GM12878 (cell line): ENCODE measurements around the gene UBE2J2. TPM values are rescaled to one million over a fixed set of nuclear protein-coding genes. Genes with fewer than 3 reads are reported as not detected.

Experiments used
- ATAC-seq: fragments of 200-7000 bp; cut with Tn5 transposase; 3 replicates; pipeline ENCODE4 v1.9.1; 2020; ENCODE audit warnings: mild to moderate bottlenecking, moderate library complexity
- BruUV-seq: library from RNA; stranded (reverse); fragments of 400-500 nt; replicated peaks from 2 replicates; lab custom pipeline; 2021; lab: Mats Ljungman, UMichigan
- CTCF ChIA-PET: fragments of 300-600 bp; sonication (Branson Sonifier 250); formaldehyde crosslinking; extraction: SDS; loops from one replicate; lab custom pipeline; 2021; ENCODE audit warnings: inconsistent platforms; lab: Yijun Ruan, JAX
- POLR2A ChIA-PET: fragments of 350-600 bp; formaldehyde crosslinking; extraction: SDS; loops from one replicate; lab custom pipeline; 2021; ENCODE audit warnings: inconsistent platforms; lab: Charles Lee
- RAD21 ChIA-PET: fragments of 300-600 bp; sonication (Branson Sonifier 250); formaldehyde crosslinking; loops from one replicate; lab custom pipeline; 2023; ENCODE audit warnings: antibody characterized with exemption; ENCODE audit not compliant: unreplicated experiment; lab: Charles Lee
- SMC1A ChIA-PET: fragments of 300-600 bp; sonication (Branson Sonifier 250); formaldehyde crosslinking; loops from one replicate; lab custom pipeline; 2023; ENCODE audit not compliant: unreplicated experiment, uncharacterized antibody; lab: Charles Lee
- DNase-seq: peaks from one replicate; pipeline ENCODE4 v3.0.0-alpha.2; 2011; ENCODE audit warnings: low read depth, low spot score
- FAIRE-seq: peaks from 3 replicates; lab custom pipeline; 2011; peaks lifted over from hg19 to GRCh38; lab: Jason Lieb, UNC
- H2AFZ ChIP-seq: 2 replicates; pipeline ENCODE4 v1.6.0; 2011; ENCODE audit warnings: low read depth, low read length, control low read depth; ENCODE audit not compliant: control insufficient read depth
- H3K27ac ChIP-seq: 2 replicates; pipeline ENCODE4 v1.5.1; 2011; ENCODE audit warnings: control low read depth; ENCODE audit not compliant: control insufficient read depth, insufficient read depth
- H3K27me3 ChIP-seq, 2 experiments: replicated peaks in 1 of 2; 2 replicates each; pipeline versions ENCODE4 v1.6.0 to v1.6.1; 2011; ENCODE audit warnings: low read length in 1 of 2; ENCODE audit not compliant: control insufficient read depth in 2 of 2, insufficient read depth in 2 of 2
- H3K36me3 ChIP-seq, 2 experiments: 2 replicates each; pipeline ENCODE4 v1.5.1; 2011; ENCODE audit warnings: low read length in 1 of 2; ENCODE audit not compliant: control insufficient read depth in 2 of 2, insufficient read depth in 2 of 2
- H3K4me1 ChIP-seq: 2 replicates; pipeline ENCODE4 v1.6.1; 2011; ENCODE audit warnings: mild to moderate bottlenecking, low read length, moderate library complexity, mixed read lengths; ENCODE audit not compliant: control insufficient read depth, insufficient read depth
- H3K4me2 ChIP-seq: 2 replicates; pipeline ENCODE4 v1.6.0; 2011; ENCODE audit warnings: control low read depth; ENCODE audit not compliant: control insufficient read depth, insufficient read depth
- H3K4me3 ChIP-seq: fragments of 200-600 bp; sonication (generic); 2 replicates; pipeline ENCODE4 v1.5.1; 2016
- H3K79me2 ChIP-seq: 2 replicates; pipeline ENCODE4 v1.6.0; 2011; ENCODE audit warnings: low read length; ENCODE audit not compliant: control insufficient read depth, insufficient read depth
- H3K9ac ChIP-seq: 2 replicates; pipeline ENCODE4 v1.8.0; 2011; ENCODE audit warnings: low read length, control low read depth, mixed read lengths; ENCODE audit not compliant: control insufficient read depth, insufficient read depth
- H3K9me3 ChIP-seq: replicated peaks from 3 replicates; pipeline ENCODE4 v1.5.1; 2011; ENCODE audit warnings: mild to moderate bottlenecking, low read length; ENCODE audit not compliant: control insufficient read depth, insufficient read depth
- H4K20me1 ChIP-seq: 2 replicates; pipeline ENCODE4 v1.6.0; 2011; ENCODE audit not compliant: control insufficient read depth, insufficient read depth
- EZH2 ChIP-seq: IDR thresholded peaks from 2 replicates; pipeline ENCODE4 v1.6.1; 2012; ENCODE audit warnings: low read depth, mild to moderate bottlenecking, control low read depth, inconsistent platforms, low read length, borderline replicate concordance; ENCODE audit not compliant: control insufficient read depth
- NRF1 ChIP-seq: conservative IDR thresholded peaks from 2 replicates; pipeline ENCODE4 v1.6.1; 2011; ENCODE audit warnings: mild to moderate bottlenecking, low read depth, low read length, improper control_type of control experiment
- RUNX3 ChIP-seq: IDR thresholded peaks from 2 replicates; pipeline ENCODE4 v1.6.1; 2012; ENCODE audit warnings: low read length, inconsistent platforms
- STAT3 ChIP-seq: IDR thresholded peaks from 2 replicates; pipeline ENCODE4 v1.6.1; 2011; ENCODE audit warnings: low read depth, low read length, improper control_type of control experiment
- WGBS: methylation state at CpG from one replicate; pipeline ENCODE4 v1.1.6; 2016; ENCODE audit warnings: low lambda C conversion rate; ENCODE audit not compliant: insufficient replicate concordance, insufficient coverage; ENCODE audit errors: missing lambda C conversion rate; 5-methylcytosine and 5-hydroxymethylcytosine counted together
- in situ Hi-C: fragments of 300-500 bp; cut with MboI; formaldehyde crosslinking; loops from 9 replicates; pipeline ENCODE4 v1.14.3; 2018; ENCODE audit warnings: mixed read lengths
- intact Hi-C: fragments of 100-400 bp; cut with micrococcal nuclease; formaldehyde crosslinking; loops from one replicate; pipeline ENCODE4 v1.14.2; 2022; ENCODE audit not compliant: unreplicated experiment
- polyA plus RNA-seq, 11 experiments: library from polyadenylated mRNA; depleted of rRNA in 4 of 11; unstranded in 6 of 11; stranded (reverse) in 5 of 11; fragments of >200 nt; fragmentation: Nextera tagmentation in 4 of 11; fragmentation: Illumina TruSeq in 1 of 11; extraction: Ambion mirVana in 4 of 11; extraction: Trizol in 1 of 11; gene quantifications; 1 replicate in 1 of 11; 2 replicates in 10 of 11; pipeline versions ENCODE4 v1.2.1 to v1.2.3, GENCODE V29; 2011 to 2016; ENCODE audit warnings: inconsistent platforms in 2 of 11, missing spikeins in 2 of 11, low read depth in 1 of 11
- total RNA-seq, 4 experiments: library from RNA; depleted of rRNA in 3 of 4; stranded (reverse); fragments of >200 nt in 3 of 4; fragmentation: Illumina TruSeq in 1 of 4; extraction: Trizol in 1 of 4; gene quantifications; 2 replicates each; pipeline versions ENCODE4 v1.2.1 to v1.2.3, GENCODE V29; 2013 to 2021
- TF ChIP-seq, protein P1 (sequence below): IDR thresholded peaks from 2 replicates; pipeline ENCODE4 v1.6.1; 2011; ENCODE audit warnings: borderline replicate concordance, low read depth, mild to moderate bottlenecking, moderate library complexity, mixed read lengths, low read length; ENCODE audit not compliant: insufficient read depth; ENCODE audit errors: extremely low read length

Gene UBE2J2
- total and polyA plus RNA-seq, 10 of the 15 experiments (the other 5 are each of a cell fraction or from before 2014, with no cell fraction given): 0.72 to 70.5 (median 49.2) TPM

DNA sequence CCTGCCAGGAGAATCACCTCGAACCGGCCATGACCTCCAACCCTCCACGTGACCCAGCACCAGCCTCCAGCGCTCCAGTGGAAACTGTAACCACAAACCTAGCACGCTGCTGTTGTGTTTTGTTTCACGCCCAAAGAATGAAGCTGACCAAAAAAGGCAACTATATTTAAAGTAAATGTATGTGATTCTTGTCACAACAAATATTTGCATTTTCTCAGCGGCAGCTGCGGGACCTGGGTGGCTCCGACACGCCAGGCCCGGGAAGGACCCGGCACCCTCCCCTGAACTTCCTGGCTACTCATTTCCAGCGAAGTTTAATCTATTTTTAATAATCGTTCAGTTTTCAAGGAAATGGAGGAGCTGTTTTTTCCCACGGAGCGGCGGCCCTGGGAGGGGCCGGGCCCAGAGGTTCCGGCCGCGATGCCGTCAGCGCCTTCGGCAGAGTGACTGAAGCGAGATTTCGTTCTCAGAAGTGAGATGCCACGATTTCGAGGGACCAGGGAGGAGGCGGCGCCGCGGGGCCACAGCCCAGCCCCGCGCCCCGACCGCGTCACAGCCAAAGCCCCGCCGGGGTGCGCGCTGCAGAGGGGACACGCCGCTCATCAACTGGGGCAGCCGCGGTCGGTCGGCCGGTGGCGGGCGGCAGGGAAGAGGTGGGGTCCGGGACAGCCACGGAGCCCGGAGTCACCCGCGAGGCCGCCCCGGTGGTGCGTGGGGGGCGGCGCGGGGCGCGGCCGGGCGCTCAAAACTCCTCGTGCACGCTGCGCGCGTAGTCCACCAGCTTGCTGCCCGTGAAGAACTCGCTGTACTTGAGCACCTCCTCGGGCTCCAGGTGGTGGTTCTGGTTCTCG is 56.7 kb downstream of the UBE2J2 start:
- no peaks in the 10 kb centered on the region for H4K20me1 ChIP-seq
- TF ChIP-seq, protein P1, sequence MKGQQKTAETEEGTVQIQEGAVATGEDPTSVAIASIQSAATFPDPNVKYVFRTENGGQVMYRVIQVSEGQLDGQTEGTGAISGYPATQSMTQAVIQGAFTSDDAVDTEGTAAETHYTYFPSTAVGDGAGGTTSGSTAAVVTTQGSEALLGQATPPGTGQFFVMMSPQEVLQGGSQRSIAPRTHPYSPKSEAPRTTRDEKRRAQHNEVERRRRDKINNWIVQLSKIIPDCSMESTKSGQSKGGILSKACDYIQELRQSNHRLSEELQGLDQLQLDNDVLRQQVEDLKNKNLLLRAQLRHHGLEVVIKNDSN: peak; percentile 69
- no peak for TF ChIP-seq STAT3
- TF ChIP-seq EZH2: no peak
- TF ChIP-seq NRF1: no peak
- peak; percentile 31; the same call in 1 of the 2 replicates for TF ChIP-seq RUNX3
- H3K27me3 ChIP-seq: no peaks in the 10 kb centered on the region
- no TSS peak for BruUV-seq
- ChIA-PET CTCF (no interaction called here), SMC1A (interaction anchor here (1.2 kb wide), 1 partner anchor 74 kb away, joined by 3 read pairs; no protein-coding TSS in a partner anchor), POLR2A (interaction anchor here (1.1 kb wide), 1 partner anchor 9 kb away, joined by 3 read pairs; no protein-coding TSS in a partner anchor), RAD21 (no interaction called here)
- intact Hi-C loops (no loop called here), in situ Hi-C loops (no loop called here)
- H3K9ac ChIP-seq: no peak overlapping the region
- 91% methylated on average over 70 of the region's 74 CpGs for WGBS
- H2AFZ ChIP-seq: no peak overlapping the region
- FAIRE-seq (no peak), DNase-seq (no peak), ATAC-seq (no peak)
- no peak overlapping the region for H3K4me2 ChIP-seq
- H3K4me1 ChIP-seq: peaks cover 30% of the 10 kb centered on the region
- peaks cover 6 to 25% of the 10 kb centered on the region in 2 experiments for H3K36me3 ChIP-seq
- no peaks in the 10 kb centered on the region; the same call in 2 of the 3 replicates for H3K9me3 ChIP-seq
- H3K27ac ChIP-seq: no peak overlapping the region
- no peak overlapping the region for H3K4me3 ChIP-seq
- no peaks in the 10 kb centered on the region for H3K79me2 ChIP-seq
